SU-DHL-6 (cell line): ENCODE measurements around the gene NKX2-4.

Experiments
- H2AFZ ChIP-seq: fragments of 200-600 bp; sonication (generic); 2 replicates; pipeline ENCODE4 v1.6.1; 2014; ENCODE audit warnings: low read depth, mild to moderate bottlenecking, moderate library complexity, mixed read lengths, antibody characterized with exemption, low read length; ENCODE audit not compliant: severe bottlenecking
- H3F3A ChIP-seq: fragments of 200-600 bp; shearing (Covaris generic); 2 replicates; pipeline ENCODE4 v1.6.0; 2016; ENCODE audit warnings: antibody characterized with exemption, mild to moderate bottlenecking; ENCODE audit not compliant: insufficient read depth
- H3K27ac ChIP-seq: fragments of 200-600 bp; sonication (generic); 2 replicates; pipeline ENCODE4 v1.5.1; 2016; ENCODE audit warnings: low read depth, mild to moderate bottlenecking, low read length, moderate library complexity, mixed read lengths
- H3K27me3 ChIP-seq: fragments of 200-600 bp; sonication (generic), shearing (Covaris generic); 2 replicates; pipeline ENCODE4 v1.6.0; 2014; ENCODE audit warnings: mild to moderate bottlenecking, low read length
- H3K36me3 ChIP-seq: fragments of 200-600 bp; sonication (generic); 2 replicates; pipeline ENCODE4 v1.6.1; 2014; ENCODE audit warnings: mild to moderate bottlenecking, low read length, mixed read lengths
- H3K4me2 ChIP-seq: fragments of 300-600, 200-600 bp; shearing (Covaris generic), sonication (generic); 2 replicates; pipeline ENCODE4 v1.6.0; 2014; ENCODE audit warnings: low read length, low read depth, mild to moderate bottlenecking; ENCODE audit not compliant: poor library complexity, severe bottlenecking
- H3K4me3 ChIP-seq: fragments of 200-600 bp; sonication (generic); 2 replicates; pipeline ENCODE4 v1.5.1; 2014; ENCODE audit warnings: antibody characterized with exemption, low read length, mild to moderate bottlenecking, mixed read lengths; ENCODE audit not compliant: insufficient read depth, poor library complexity, severe bottlenecking
- H3K79me2 ChIP-seq: fragments of 200-600 bp; sonication (generic); 2 replicates; pipeline ENCODE4 v1.6.1; 2014; ENCODE audit warnings: mild to moderate bottlenecking, low read length, moderate library complexity; ENCODE audit not compliant: insufficient read depth
- H3K9ac ChIP-seq: fragments of 200-600 bp; sonication (generic); 2 replicates; pipeline ENCODE4 v1.7.0; 2014; ENCODE audit warnings: mild to moderate bottlenecking, low read length
- H3K9me2 ChIP-seq: fragments of 200-600 bp; sonication (generic); replicated peaks from 2 replicates; pipeline ENCODE4 v1.6.1; 2014; ENCODE audit warnings: low read length; ENCODE audit not compliant: insufficient read depth
- H3K9me3 ChIP-seq: fragments of 200-600 bp; sonication (generic); 2 replicates; pipeline ENCODE4 v1.6.1; 2014; ENCODE audit warnings: low read length, mixed read lengths; ENCODE audit not compliant: insufficient read depth
- H4K20me1 ChIP-seq: fragments of 200-600 bp; sonication (generic); 2 replicates; pipeline ENCODE4 v1.6.1; 2014; ENCODE audit warnings: low read depth, mild to moderate bottlenecking, antibody characterized with exemption, low read length, moderate library complexity, mixed read lengths
- EZH2phosphoT487 ChIP-seq: fragments of 200-600 bp; sonication (generic), shearing (Covaris generic); conservative IDR thresholded peaks from 2 replicates; pipeline ENCODE4 v1.6.1; 2018; ENCODE audit warnings: mild to moderate bottlenecking, antibody characterized with exemption, low read length, moderate library complexity, mixed read lengths
- TF ChIP-seq, protein P1 (sequence below): fragments of 200-600 bp; sonication (generic); IDR thresholded peaks from one replicate; pipeline ENCODE4 v1.5.1; 2017; ENCODE audit warnings: antibody characterized with exemption, mild to moderate bottlenecking, low read length, moderate library complexity; ENCODE audit not compliant: insufficient read depth, poor library complexity, severe bottlenecking

The NKX2-4 gene

GRCh38 chr20:21397341-21398108 is at the start of gene NKX2-4:
Gene NKX2-4 (minus strand): TSS chr20:21397526. CDS start chr20:21397399, 127 bp downstream.
- Histone ChIP-seq H3K36me3 (no peaks in the 10 kb centered on the region), H4K20me1 (no peaks in the 10 kb centered on the region), H3K4me2 (no peak within 1 kb of the TSS), H3K27me3 (0 out of 2 replicates have a peak, but pooled peaks cover 2% of the 10 kb centered on the region), H2AFZ (no peak within 1 kb of the TSS), H3K79me2 (no peaks in the 10 kb centered on the region), H3K27ac (no peak within 1 kb of the TSS), H3K4me3 (no peak within 1 kb of the TSS), H3K9me3 (no peaks in the 10 kb centered on the region), H3K9ac (no peak within 1 kb of the TSS), H3F3A (peaks cover 9% of the 10 kb centered on the region; the same call in 1 of the 2 replicates), H3K9me2 (no peaks in the 10 kb centered on the region)
- TF ChIP-seq, protein P1, sequence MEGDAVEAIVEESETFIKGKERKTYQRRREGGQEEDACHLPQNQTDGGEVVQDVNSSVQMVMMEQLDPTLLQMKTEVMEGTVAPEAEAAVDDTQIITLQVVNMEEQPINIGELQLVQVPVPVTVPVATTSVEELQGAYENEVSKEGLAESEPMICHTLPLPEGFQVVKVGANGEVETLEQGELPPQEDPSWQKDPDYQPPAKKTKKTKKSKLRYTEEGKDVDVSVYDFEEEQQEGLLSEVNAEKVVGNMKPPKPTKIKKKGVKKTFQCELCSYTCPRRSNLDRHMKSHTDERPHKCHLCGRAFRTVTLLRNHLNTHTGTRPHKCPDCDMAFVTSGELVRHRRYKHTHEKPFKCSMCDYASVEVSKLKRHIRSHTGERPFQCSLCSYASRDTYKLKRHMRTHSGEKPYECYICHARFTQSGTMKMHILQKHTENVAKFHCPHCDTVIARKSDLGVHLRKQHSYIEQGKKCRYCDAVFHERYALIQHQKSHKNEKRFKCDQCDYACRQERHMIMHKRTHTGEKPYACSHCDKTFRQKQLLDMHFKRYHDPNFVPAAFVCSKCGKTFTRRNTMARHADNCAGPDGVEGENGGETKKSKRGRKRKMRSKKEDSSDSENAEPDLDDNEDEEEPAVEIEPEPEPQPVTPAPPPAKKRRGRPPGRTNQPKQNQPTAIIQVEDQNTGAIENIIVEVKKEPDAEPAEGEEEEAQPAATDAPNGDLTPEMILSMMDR, result no peak
- no peak for TF ChIP-seq EZH2phosphoT487

DNA sequence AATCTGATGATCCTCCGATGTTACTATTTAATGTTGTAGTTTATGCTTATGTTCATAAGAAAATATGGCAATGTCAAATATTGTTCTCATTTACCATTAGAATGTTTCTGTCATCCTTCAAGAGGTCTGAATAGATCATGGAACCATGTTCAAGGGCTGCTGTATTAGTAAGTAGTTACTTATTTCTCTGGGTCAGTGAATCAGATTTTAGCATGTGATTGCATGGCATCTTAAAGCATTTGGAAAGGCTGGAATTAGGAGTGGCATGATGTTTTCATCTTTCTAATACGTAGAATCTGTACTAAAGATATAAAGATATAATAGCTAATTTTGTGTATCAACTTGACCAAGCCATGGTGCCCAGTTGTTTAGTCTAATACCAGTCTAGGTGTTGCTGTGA is 40.5 kb upstream of the NKX2-4 start:
- Histone ChIP-seq H3K27ac (no peak overlapping the region), H3K36me3 (no peaks in the 10 kb centered on the region), H4K20me1 (no peaks in the 10 kb centered on the region), H2AFZ (no peak overlapping the region), H3K27me3 (no peaks in the 10 kb centered on the region), H3K79me2 (no peaks in the 10 kb centered on the region), H3F3A (no peaks in the 10 kb centered on the region), H3K4me3 (no peak overlapping the region), H3K9me2 (no peaks in the 10 kb centered on the region), H3K4me2 (no peak overlapping the region), H3K9me3 (no peaks in the 10 kb centered on the region), H3K9ac (no peak overlapping the region)
- TF ChIP-seq, protein P1, result no peak

DNA sequence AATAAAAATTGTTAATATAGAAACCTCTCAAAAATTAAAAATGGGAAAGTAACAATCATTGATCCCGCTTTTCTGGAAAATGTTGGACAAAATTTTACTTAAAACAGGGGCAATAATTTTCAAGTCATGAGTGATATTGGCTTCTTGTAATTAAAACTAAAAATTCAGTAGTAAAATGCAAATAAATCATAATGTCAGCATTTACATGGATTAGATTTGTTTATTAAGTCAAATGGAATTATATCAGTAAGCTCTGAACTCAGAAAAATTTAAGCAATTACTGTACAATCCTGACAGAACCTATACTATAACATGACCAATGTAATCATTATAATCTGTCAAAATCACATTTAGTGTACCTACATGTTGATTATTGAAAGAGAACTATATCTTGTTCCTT is 39.9 kb upstream of the NKX2-4 start:
- Histone ChIP-seq H3K27ac (no peak overlapping the region), H3K9me3 (no peaks in the 10 kb centered on the region), H3K9me2 (no peaks in the 10 kb centered on the region), H4K20me1 (no peaks in the 10 kb centered on the region), H3K79me2 (no peaks in the 10 kb centered on the region), H3K36me3 (no peaks in the 10 kb centered on the region), H3K9ac (no peak overlapping the region), H2AFZ (no peak overlapping the region), H3F3A (no peaks in the 10 kb centered on the region), H3K4me3 (no peak overlapping the region), H3K4me2 (no peak overlapping the region), H3K27me3 (no peaks in the 10 kb centered on the region)
- TF ChIP-seq, protein P1, result no peak
- TF ChIP-seq EZH2phosphoT487, result no peak
